ENCODE measurements around the gene CTIF. TPM values are rescaled to one million over a fixed set of nuclear protein-coding genes. Genes with fewer than 3 reads are reported as not detected.

The CTIF gene
- total RNA-seq, 3 donors from 2014 or later = 13.2 to 50.3 (median 19.6) TPM

GRCh38 chr18:48676346-48676745 lies 137.5 kb downstream of the CTIF start:
- Histone ChIP-seq H3K4me3 (no peak overlapping the region), H3K9me3 (no peaks in the 10 kb centered on the region), H3K36me3 (ENCODE audit: low read depth) (no peaks in the 10 kb centered on the region), H3K4me1 (ENCODE audit: low read depth) (peaks cover 6% of the 10 kb centered on the region)
- ATAC-seq (no peak), DNase-seq (no peak)
- intact Hi-C loops (cut with DNase I, micrococcal nuclease) = loop anchor here (5.0 to 10.0 kb wide), 2 partner anchors 498 to 506 kb away; no protein-coding TSS in a partner anchor
- TF ChIP-seq, protein P1, sequence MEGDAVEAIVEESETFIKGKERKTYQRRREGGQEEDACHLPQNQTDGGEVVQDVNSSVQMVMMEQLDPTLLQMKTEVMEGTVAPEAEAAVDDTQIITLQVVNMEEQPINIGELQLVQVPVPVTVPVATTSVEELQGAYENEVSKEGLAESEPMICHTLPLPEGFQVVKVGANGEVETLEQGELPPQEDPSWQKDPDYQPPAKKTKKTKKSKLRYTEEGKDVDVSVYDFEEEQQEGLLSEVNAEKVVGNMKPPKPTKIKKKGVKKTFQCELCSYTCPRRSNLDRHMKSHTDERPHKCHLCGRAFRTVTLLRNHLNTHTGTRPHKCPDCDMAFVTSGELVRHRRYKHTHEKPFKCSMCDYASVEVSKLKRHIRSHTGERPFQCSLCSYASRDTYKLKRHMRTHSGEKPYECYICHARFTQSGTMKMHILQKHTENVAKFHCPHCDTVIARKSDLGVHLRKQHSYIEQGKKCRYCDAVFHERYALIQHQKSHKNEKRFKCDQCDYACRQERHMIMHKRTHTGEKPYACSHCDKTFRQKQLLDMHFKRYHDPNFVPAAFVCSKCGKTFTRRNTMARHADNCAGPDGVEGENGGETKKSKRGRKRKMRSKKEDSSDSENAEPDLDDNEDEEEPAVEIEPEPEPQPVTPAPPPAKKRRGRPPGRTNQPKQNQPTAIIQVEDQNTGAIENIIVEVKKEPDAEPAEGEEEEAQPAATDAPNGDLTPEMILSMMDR (IDR thresholded peaks at IDR 0.05) = no peak

DNA sequence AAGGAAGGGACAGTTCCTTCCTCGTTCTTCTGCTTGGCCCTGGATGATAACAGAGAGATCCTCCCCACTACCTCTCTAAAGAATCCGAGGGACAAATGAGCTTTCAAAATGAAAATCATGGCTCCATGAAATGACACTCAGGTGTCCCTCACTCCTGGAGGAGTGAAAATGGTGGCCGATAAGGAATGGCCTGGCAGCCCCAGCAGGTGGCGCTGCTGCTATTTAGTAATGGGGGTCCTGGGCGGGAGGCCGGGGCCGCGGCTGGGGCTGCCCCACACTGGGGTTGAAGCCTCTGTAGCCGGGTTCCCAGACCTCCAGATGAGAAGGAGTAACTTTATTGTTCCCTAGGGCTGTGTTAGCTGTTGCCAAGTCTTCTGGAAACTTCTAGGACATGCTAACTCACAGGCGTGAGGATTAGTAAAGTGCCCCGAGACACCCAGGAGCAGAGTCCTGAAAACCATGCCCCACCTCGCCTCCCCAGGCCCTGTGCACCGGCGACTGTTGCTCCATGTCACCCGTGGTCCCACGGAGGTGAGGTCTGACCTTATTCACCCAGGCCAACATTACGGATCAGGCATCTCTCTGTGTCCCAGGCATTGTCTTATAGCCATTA lies 138.0 kb downstream of the CTIF start:
- intact Hi-C loops (cut with DNase I, micrococcal nuclease) = loop anchor here (5.0 to 10.0 kb wide), 2 partner anchors 498 to 505 kb away; no protein-coding TSS in a partner anchor
- peak; percentile 68 to 79 (median 79) for DNase-seq
- peaks cover 6% of the 10 kb centered on the region for H3K4me1 ChIP-seq (ENCODE audit: low read depth)
- H3K4me3 ChIP-seq = no peak overlapping the region
- TF ChIP-seq, protein P1 (IDR thresholded peaks at IDR 0.05) = peak; percentile 72
- ATAC-seq = peak; percentile 51
- H3K9me3 ChIP-seq = no peaks in the 10 kb centered on the region
- H3K36me3 ChIP-seq (ENCODE audit: low read depth) = no peaks in the 10 kb centered on the region

- H3K9me3 ChIP-seq = no peaks in the 10 kb centered on the region
- ATAC-seq = no peak
- TF ChIP-seq, protein P1 (IDR thresholded peaks at IDR 0.05) = no peak
- no peaks in the 10 kb centered on the region for H3K36me3 ChIP-seq (ENCODE audit: low read depth)
- H3K4me3 ChIP-seq = no peak overlapping the region
- H3K4me1 ChIP-seq (ENCODE audit: low read depth) = peaks cover 6% of the 10 kb centered on the region
- no peak for DNase-seq
- intact Hi-C loops (cut with DNase I, micrococcal nuclease) = loop anchor here (5.0 to 10.0 kb wide), 2 partner anchors 496 to 504 kb away; no protein-coding TSS in a partner anchor
Observed at GRCh38 chr18:48678237-48679115, 139.6 kb downstream of the CTIF start.

DNA sequence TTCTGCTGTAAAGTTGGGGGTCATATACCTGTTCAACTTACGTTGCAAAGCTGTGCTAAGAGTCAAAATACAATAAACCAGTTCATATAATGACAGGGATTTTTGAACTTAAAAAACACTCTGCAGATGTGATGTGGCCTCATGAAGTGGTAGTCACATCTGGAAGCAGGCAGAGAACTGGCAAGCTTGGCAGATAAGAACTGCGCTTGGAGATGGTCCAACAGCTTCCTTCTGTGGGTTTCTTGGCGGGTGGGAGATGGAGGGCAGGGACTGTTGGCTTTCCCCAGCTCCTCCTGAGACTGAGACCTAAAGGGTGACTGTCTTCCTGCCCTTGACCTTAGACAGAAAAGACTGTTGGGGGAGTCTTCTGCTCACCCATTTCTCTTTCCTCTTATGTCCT lies 140.4 kb downstream of the CTIF start:
- Histone ChIP-seq H3K4me1 (ENCODE audit: low read depth) (peaks cover 6% of the 10 kb centered on the region), H3K9me3 (no peaks in the 10 kb centered on the region), H3K36me3 (ENCODE audit: low read depth) (no peaks in the 10 kb centered on the region), H3K4me3 (no peak overlapping the region)
- TF ChIP-seq, protein P1 (IDR thresholded peaks at IDR 0.05) = no peak
- DNase-seq (no peak), ATAC-seq (no peak)
- intact Hi-C loops (cut with DNase I, micrococcal nuclease) = loop anchor here (5.0 to 10.0 kb wide), 2 partner anchors 496 to 503 kb away; no protein-coding TSS in a partner anchor

- DNase-seq (peak in 1 of 3 donors; percentile 65), ATAC-seq (no peak)
- Histone ChIP-seq H3K4me3 (no peak overlapping the region), H3K9me3 (no peaks in the 10 kb centered on the region), H3K36me3 (ENCODE audit: low read depth) (no peaks in the 10 kb centered on the region), H3K4me1 (ENCODE audit: low read depth) (peaks cover under 1% of the 10 kb centered on the region)
- intact Hi-C loops (cut with DNase I, micrococcal nuclease) = no loop called here
- TF ChIP-seq, protein P1 (IDR thresholded peaks at IDR 0.05) = no peak
Observed at GRCh38 chr18:48680339-48681250, 141.8 kb downstream of the CTIF start.

All from mucosa of descending colon (tissue), 3 donors.